Stomach (tissue), 4 donors: ENCODE data around the gene PRKD1.

ENCODE experiments used
- CTCF ChIP-seq, 7 experiments: fragments of 450-650 bp in 4 of 7; fragments of 200-600 bp in 3 of 7; sonication (generic) in 3 of 7; IDR thresholded peaks; one replicate each; pipeline ENCODE4 v1.5.1; 2016 to 2019; ENCODE audit warnings: antibody characterized with exemption in 7 of 7, control low read depth in 2 of 7, mild to moderate bottlenecking in 1 of 7
- EP300 ChIP-seq: sonication (generic); formaldehyde crosslinking; IDR thresholded peaks from one replicate; pipeline ENCODE4 v1.6.1; 2017; ENCODE audit warnings: antibody characterized with exemption
- POLR2A ChIP-seq, 4 donors: fragments of 450-650 bp; IDR thresholded peaks; one replicate each; pipeline ENCODE4 v1.6.1; 2016; ENCODE audit warnings: antibody characterized with exemption in 4 of 4, control low read depth in 2 of 4, mild to moderate bottlenecking in 1 of 4, moderate library complexity in 1 of 4
- POLR2AphosphoS5 ChIP-seq, 3 donors: sonication (generic); formaldehyde crosslinking; IDR thresholded peaks; one replicate each; pipeline ENCODE4 v1.6.1; 2016; ENCODE audit warnings: antibody characterized with exemption in 3 of 3

GRCh38 chr14:29759521-29760340 is 167.9 kb downstream of the PRKD1 start:
- TF ChIP-seq CTCF (IDR thresholded peaks at IDR 0.05): no peak
- no peak for TF ChIP-seq POLR2AphosphoS5 (IDR thresholded peaks at IDR 0.05)
- no peak for TF ChIP-seq EP300
- TF ChIP-seq POLR2A (IDR thresholded peaks at IDR 0.05): no peak
